ENCODE results near the gene KIF4A. TPM values are rescaled to one million over a fixed set of nuclear protein-coding genes. Genes with fewer than 3 reads are reported as not detected.
"Not testable (repeated sequence)": the region's sequence is repeated elsewhere in the genome, so short reads cannot be mapped to it uniquely, and the experiment has no call there.

KIF4A gene
- total RNA-seq, 2 experiments from 2014 or later: 29.9 to 40.7 TPM

DNA sequence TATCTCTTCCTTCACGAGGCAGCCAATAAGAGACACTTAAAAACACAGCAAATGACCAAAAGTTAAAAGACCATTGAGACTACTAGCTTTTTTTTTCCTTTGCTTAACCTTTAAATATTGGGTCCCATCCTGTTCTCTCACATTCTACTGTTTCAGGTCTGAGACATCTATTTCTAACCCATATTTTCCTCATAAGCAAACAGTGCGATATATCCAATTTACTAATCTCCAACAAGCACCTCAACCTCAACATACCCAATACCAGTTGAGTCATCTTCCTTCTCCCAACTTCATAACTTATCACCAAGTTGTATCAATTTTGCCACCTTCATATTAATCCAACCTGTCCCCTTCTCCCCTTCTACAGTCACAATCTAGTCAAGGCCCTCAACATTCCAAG lies 48.4 kb upstream of the KIF4A start:
- no peaks in the 10 kb centered on the region for H3K36me3 ChIP-seq (ENCODE audit: insufficient read depth, low read length)
- intact Hi-C loops (cut with micrococcal nuclease; ENCODE audit: unreplicated experiment): no loop called here
- no peak for DNase-seq (ENCODE audit: low spot score)
- H4K20me1 ChIP-seq (ENCODE audit: insufficient read depth, low read length): no peaks in the 10 kb centered on the region
- H3K9me2 ChIP-seq (ENCODE audit: insufficient read depth, low read length): no peaks in the 10 kb centered on the region
- no peaks in the 10 kb centered on the region for H3K79me2 ChIP-seq (ENCODE audit: insufficient read depth, low read depth, low read length)
- CTCF ChIA-PET (ENCODE audit: unreplicated experiment): no interaction called here
- no peak overlapping the region for H3K27ac ChIP-seq (ENCODE audit: low read depth, low read length, poor library complexity, severe bottlenecking)
- no peak overlapping the region for H3K4me3 ChIP-seq (ENCODE audit: low read depth, low read length, poor library complexity, severe bottlenecking)
- POLR2A ChIA-PET: no interaction called here
- BruUV-seq (replicated peaks): no TSS peak
- no peak overlapping the region for H2AFZ ChIP-seq (ENCODE audit: low read length)
- H3K4me2 ChIP-seq (ENCODE audit: low read length): no peak overlapping the region
- H3K4me1 ChIP-seq (ENCODE audit: insufficient read depth, low read length, poor library complexity, severe bottlenecking): no peaks in the 10 kb centered on the region
- TF ChIP-seq EZH2phosphoT487 (IDR thresholded peaks at IDR 0.05; ENCODE audit: borderline replicate concordance, low read depth, low read length): no peak
- TF ChIP-seq, protein P1, sequence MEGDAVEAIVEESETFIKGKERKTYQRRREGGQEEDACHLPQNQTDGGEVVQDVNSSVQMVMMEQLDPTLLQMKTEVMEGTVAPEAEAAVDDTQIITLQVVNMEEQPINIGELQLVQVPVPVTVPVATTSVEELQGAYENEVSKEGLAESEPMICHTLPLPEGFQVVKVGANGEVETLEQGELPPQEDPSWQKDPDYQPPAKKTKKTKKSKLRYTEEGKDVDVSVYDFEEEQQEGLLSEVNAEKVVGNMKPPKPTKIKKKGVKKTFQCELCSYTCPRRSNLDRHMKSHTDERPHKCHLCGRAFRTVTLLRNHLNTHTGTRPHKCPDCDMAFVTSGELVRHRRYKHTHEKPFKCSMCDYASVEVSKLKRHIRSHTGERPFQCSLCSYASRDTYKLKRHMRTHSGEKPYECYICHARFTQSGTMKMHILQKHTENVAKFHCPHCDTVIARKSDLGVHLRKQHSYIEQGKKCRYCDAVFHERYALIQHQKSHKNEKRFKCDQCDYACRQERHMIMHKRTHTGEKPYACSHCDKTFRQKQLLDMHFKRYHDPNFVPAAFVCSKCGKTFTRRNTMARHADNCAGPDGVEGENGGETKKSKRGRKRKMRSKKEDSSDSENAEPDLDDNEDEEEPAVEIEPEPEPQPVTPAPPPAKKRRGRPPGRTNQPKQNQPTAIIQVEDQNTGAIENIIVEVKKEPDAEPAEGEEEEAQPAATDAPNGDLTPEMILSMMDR (conservative IDR thresholded peaks at IDR 0.05; ENCODE audit: low read length): no peak
- H3K9me3 ChIP-seq (ENCODE audit: low read length): no peaks in the 10 kb centered on the region

DNA sequence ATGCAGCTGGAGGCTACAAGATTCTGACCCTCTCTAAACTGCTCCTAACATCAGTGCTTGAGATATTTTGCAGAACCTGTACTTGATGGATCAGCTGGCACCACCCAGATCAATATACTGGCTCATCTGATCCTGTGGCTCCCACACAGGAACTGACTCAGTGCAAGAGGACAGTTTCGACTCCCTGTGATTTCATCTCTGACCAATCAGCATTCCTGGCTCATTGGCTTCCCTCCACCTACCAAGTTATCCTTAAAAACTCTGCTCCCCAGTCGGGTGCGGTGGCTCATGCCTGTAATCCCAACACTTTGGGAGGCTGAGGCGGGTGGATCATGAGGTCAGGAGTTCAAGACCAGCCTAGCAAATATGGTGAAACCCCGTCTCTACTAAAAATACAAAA lies 46.3 kb upstream of the KIF4A start:
- H3K4me3 ChIP-seq (ENCODE audit: low read depth, low read length, poor library complexity, severe bottlenecking); H2AFZ ChIP-seq (ENCODE audit: low read length); BruUV-seq (replicated peaks); H3K4me2 ChIP-seq (ENCODE audit: low read length); H3K4me1 ChIP-seq (ENCODE audit: insufficient read depth, low read length, poor library complexity, severe bottlenecking); intact Hi-C loops (cut with micrococcal nuclease; ENCODE audit: unreplicated experiment); POLR2A ChIA-PET; DNase-seq (ENCODE audit: low spot score); H3K9me3 ChIP-seq (ENCODE audit: low read length); H4K20me1 ChIP-seq (ENCODE audit: insufficient read depth, low read length); CTCF ChIA-PET (ENCODE audit: unreplicated experiment); H3K36me3 ChIP-seq (ENCODE audit: insufficient read depth, low read length); H3K9me2 ChIP-seq (ENCODE audit: insufficient read depth, low read length); H3K27ac ChIP-seq (ENCODE audit: low read depth, low read length, poor library complexity, severe bottlenecking); H3K79me2 ChIP-seq (ENCODE audit: insufficient read depth, low read depth, low read length): not testable (repeated sequence)

DNA sequence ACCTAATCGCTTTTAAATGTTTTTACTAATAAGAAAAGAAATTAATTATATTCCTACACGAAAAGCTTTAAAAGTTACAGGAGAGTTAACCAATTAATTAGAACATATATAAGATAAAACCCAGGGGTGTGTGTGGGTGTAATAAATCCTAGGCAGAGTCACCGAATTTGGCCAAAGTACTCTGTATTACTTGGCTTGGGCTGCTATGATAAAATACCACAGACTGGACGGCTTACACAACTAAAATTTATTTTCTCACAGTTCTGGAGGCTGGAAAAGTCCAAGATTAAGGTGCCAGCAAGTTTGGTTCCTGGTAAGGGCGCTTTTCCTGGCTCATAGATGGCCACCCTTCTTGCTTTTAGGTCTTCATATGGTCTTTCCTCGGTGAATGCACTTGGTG lies 45.0 kb upstream of the KIF4A start:
- BruUV-seq (replicated peaks): no TSS peak
- Histone ChIP-seq H3K9me2 (ENCODE audit: insufficient read depth, low read length) (no peaks in the 10 kb centered on the region), H3K79me2 (ENCODE audit: insufficient read depth, low read depth, low read length) (no peaks in the 10 kb centered on the region), H3K9me3 (ENCODE audit: low read length) (no peaks in the 10 kb centered on the region), H3K4me1 (ENCODE audit: insufficient read depth, low read length, poor library complexity, severe bottlenecking) (no peaks in the 10 kb centered on the region), H3K4me2 (ENCODE audit: low read length) (no peak overlapping the region), H3K4me3 (ENCODE audit: low read depth, low read length, poor library complexity, severe bottlenecking) (no peak overlapping the region), H3K36me3 (ENCODE audit: insufficient read depth, low read length) (no peaks in the 10 kb centered on the region), H4K20me1 (ENCODE audit: insufficient read depth, low read length) (no peaks in the 10 kb centered on the region), H3K27ac (ENCODE audit: low read depth, low read length, poor library complexity, severe bottlenecking) (no peak overlapping the region), H2AFZ (ENCODE audit: low read length) (no peak overlapping the region)
- TF ChIP-seq, protein P1 (conservative IDR thresholded peaks at IDR 0.05; ENCODE audit: low read length): no peak
- TF ChIP-seq EZH2phosphoT487 (IDR thresholded peaks at IDR 0.05; ENCODE audit: borderline replicate concordance, low read depth, low read length): no peak
- POLR2A ChIA-PET: no interaction called here
- CTCF ChIA-PET (ENCODE audit: unreplicated experiment): no interaction called here
- intact Hi-C loops (cut with micrococcal nuclease; ENCODE audit: unreplicated experiment): no loop called here
- no peak for DNase-seq (ENCODE audit: low spot score)

Measured in OCI-LY7 (cell line).